Left lung (tissue), 10 donors: ENCODE measurements around the gene KMT2E. TPM values are rescaled to one million over a fixed set of nuclear protein-coding genes. Genes with fewer than 3 reads are reported as not detected.

ENCODE experiments used
- ATAC-seq: fragments of 200-7000 bp; cut with Tn5 transposase; one replicate; pipeline ENCODE4 v1.9.1; 2020; ENCODE audit warnings: moderate library complexity
- DNase-seq, 4 donors: peaks; one replicate each; pipeline ENCODE4 v3.0.0-alpha.2; 2013 to 2020
- H3K27ac ChIP-seq, 2 donors: fragments of 200-600 bp; sonication (generic) in 1 of 2; one replicate each; pipeline versions ENCODE4 v1.5.0 to v1.8.0; 2020 to 2021
- H3K27me3 ChIP-seq, 2 donors: fragments of 200-600 bp; sonication (generic) in 1 of 2; one replicate each; pipeline versions ENCODE4 v1.5.0 to v1.8.0; 2020 to 2021
- H3K36me3 ChIP-seq, 2 donors: fragments of 200-600 bp; sonication (generic) in 1 of 2; one replicate each; pipeline versions ENCODE4 v1.5.0 to v1.8.0; 2020 to 2021
- H3K4me1 ChIP-seq, 2 donors: fragments of 200-600 bp; one replicate each; pipeline ENCODE4 v1.8.0; 2021
- H3K4me3 ChIP-seq, 2 donors: fragments of 200-600 bp; sonication (generic) in 1 of 2; one replicate each; pipeline versions ENCODE4 v1.5.0 to v1.8.0; 2020 to 2021; ENCODE audit warnings: mild to moderate bottlenecking in 1 of 2
- H3K9me3 ChIP-seq, 2 donors: fragments of 200-600 bp; sonication (generic) in 1 of 2; one replicate each; pipeline versions ENCODE4 v1.5.0 to v1.8.0; 2020 to 2021
- intact Hi-C, 2 donors: fragments of 100-400 bp; cut with DNase I; formaldehyde crosslinking; loops; one replicate each; pipeline versions ENCODE4 v1.11.2 to v1.14.2; 2022
- polyA plus RNA-seq, 6 donors: library from polyadenylated mRNA; unstranded; fragments of 120-200 nt; gene quantifications; one replicate each; pipeline ENCODE4 v1.2.1, GENCODE V29; 2013; ENCODE audit not compliant: insufficient read length in 6 of 6
- total RNA-seq, 2 donors: library from RNA; stranded (reverse); fragmentation: NEBNext Ultra II Directional; extraction: Animal tissue kit (Norgen Biotek cat#: 25700); gene quantifications; one replicate each; pipeline ENCODE4 v1.2.1, GENCODE V29; 2021
- TF ChIP-seq, protein P1 (sequence below), 2 donors: fragments of 200-600 bp; sonication (generic) in 1 of 2; IDR thresholded peaks; one replicate each; pipeline versions ENCODE4 v1.5.0 to v1.8.0; 2021; ENCODE audit warnings: antibody characterized with exemption in 2 of 2
- donor health status: DM: no; HTN: yes; CAD: no.
- donor health status: DM: no; HTN: no; CAD: no.

The KMT2E gene
- total and polyA plus RNA-seq, 8 donors: 74.5 to 101 (median 84.7) TPM

GRCh38 chr7:105009667-105010503 is 4.1 kb upstream of the KMT2E start:
- H3K4me1 ChIP-seq: peaks cover 23 to 64% of the 10 kb centered on the region in 2 donors

DNA sequence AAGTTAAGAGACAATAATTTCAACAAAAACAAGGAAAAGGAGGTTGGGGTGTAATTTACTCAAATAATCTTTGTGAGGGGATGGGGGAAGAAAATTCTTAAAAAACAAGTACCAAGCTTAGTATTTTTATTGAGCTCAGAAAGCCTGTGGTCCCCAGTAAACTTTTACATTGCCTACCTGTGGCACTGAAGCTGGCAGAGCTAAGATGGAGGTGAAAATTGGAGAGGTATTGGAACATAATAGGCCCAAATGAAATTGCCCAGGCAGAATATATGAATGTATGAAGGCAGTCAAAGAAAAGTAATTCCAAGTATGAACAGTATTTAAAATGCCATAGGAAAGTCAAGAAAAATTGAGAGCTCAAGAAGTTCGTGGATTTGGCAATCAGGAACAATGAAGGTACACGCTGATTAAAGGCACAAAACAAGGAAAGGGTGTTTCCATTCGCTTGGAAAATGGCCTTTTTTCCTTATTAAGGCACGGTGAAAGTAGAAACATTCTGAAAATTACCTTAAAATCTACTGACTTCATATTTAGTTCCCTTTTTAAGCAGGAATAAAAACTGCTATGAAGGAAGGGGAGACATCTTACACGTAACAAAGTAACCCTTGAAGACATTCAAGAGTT is 3.4 kb upstream of the KMT2E start:
- ATAC-seq (no peak), DNase-seq (no peak)
- Histone ChIP-seq H3K4me1 (peaks cover 20 to 57% of the 10 kb centered on the region in 2 donors), H3K4me3 (peak overlapping the region; percentile 66 to 79), H3K9me3 (no peaks in the 10 kb centered on the region), H3K27ac (peak overlapping the region; percentile 100), H3K36me3 (no peaks in the 10 kb centered on the region), H3K27me3 (no peaks in the 10 kb centered on the region)
- TF ChIP-seq, protein P1, sequence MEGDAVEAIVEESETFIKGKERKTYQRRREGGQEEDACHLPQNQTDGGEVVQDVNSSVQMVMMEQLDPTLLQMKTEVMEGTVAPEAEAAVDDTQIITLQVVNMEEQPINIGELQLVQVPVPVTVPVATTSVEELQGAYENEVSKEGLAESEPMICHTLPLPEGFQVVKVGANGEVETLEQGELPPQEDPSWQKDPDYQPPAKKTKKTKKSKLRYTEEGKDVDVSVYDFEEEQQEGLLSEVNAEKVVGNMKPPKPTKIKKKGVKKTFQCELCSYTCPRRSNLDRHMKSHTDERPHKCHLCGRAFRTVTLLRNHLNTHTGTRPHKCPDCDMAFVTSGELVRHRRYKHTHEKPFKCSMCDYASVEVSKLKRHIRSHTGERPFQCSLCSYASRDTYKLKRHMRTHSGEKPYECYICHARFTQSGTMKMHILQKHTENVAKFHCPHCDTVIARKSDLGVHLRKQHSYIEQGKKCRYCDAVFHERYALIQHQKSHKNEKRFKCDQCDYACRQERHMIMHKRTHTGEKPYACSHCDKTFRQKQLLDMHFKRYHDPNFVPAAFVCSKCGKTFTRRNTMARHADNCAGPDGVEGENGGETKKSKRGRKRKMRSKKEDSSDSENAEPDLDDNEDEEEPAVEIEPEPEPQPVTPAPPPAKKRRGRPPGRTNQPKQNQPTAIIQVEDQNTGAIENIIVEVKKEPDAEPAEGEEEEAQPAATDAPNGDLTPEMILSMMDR (IDR thresholded peaks at IDR 0.05): no peak
- intact Hi-C loops: no loop called here

More at GRCh38 chr7:105009667-105010503, 4.1 kb upstream of the KMT2E start:
- Histone ChIP-seq H3K9me3 (no peaks in the 10 kb centered on the region), H3K4me3 (peak overlapping the region; percentile 66 to 79), H3K27me3 (no peaks in the 10 kb centered on the region), H3K36me3 (peaks cover 0 to 2% of the 10 kb centered on the region in 2 donors), H3K27ac (peak overlapping the region; percentile 100)
- no peak for ATAC-seq
- TF ChIP-seq, protein P1 (IDR thresholded peaks at IDR 0.05): no peak
- DNase-seq: no peak
- intact Hi-C loops: no loop called here

GRCh38 chr7:105011141-105011830 is 2.7 kb upstream of the KMT2E start:
- DNase-seq (no peak), ATAC-seq (no peak)
- Histone ChIP-seq H3K4me3 (peak overlapping the region; percentile 66 to 79), H3K4me1 (peaks cover 17 to 55% of the 10 kb centered on the region in 2 donors), H3K9me3 (no peaks in the 10 kb centered on the region), H3K27me3 (no peaks in the 10 kb centered on the region), H3K27ac (peak overlapping the region; percentile 100), H3K36me3 (no peaks in the 10 kb centered on the region)
- intact Hi-C loops: no loop called here
- TF ChIP-seq, protein P1 (IDR thresholded peaks at IDR 0.05): no peak

- intact Hi-C loops: no loop called here
- Histone ChIP-seq H3K9me3 (no peaks in the 10 kb centered on the region), H3K27ac (peak overlapping the region; percentile 100), H3K4me3 (peak overlapping the region; percentile 66 to 79), H3K4me1 (peaks cover 10 to 55% of the 10 kb centered on the region in 2 donors), H3K36me3 (no peaks in the 10 kb centered on the region), H3K27me3 (no peaks in the 10 kb centered on the region)
- TF ChIP-seq, protein P1 (IDR thresholded peaks at IDR 0.05): no peak
- ATAC-seq: no peak
- peak in 1 of 4 donors; percentile 38 for DNase-seq
Measured at GRCh38 chr7:105011831-105012502, 2.0 kb upstream of the KMT2E start.
